Measurements from ENCODE around the gene FYCO1.

The FYCO1 gene

DNA sequence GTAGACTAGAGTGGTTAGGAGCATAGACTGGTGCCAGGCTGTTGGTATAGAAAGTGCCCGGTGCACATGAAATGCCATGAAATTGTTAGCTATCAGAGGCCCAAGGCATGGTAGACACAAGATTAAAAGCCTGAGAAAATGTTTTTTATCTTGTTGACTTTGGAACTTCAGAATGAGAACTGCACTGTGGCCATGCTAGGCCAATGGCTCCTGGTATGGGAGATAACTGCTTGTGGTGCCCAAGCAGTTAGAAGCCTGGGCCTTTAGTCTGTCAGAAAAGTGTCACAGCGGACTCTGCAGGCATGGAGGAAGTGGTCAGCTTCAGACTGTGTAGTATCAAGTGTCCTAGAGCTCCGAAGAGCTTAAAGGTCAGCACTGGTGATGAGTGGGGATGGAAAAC, 11.9 kb downstream of the FYCO1 start:
- H3K4me3 ChIP-seq (ENCODE audit: low read length in 2 of 2) = no peak overlapping the region

GRCh38 chr3:45981346-45982074, 14.1 kb downstream of the FYCO1 start:
- no peak overlapping the region for H2BK15ac ChIP-seq (ENCODE audit: low read length)
- no peak overlapping the region for H4K8ac ChIP-seq (ENCODE audit: low read depth, low read length)
- H3K36me3 ChIP-seq (replicated peaks in 1 of 2; ENCODE audit: control insufficient read depth in 2 of 2, insufficient read depth in 2 of 2, low read length in 2 of 2) = peaks cover 24 to 82% of the 10 kb centered on the region in 2 donors
- no peak overlapping the region for H3K14ac ChIP-seq (ENCODE audit: low read length)
- WGBS, 2 donors (ENCODE audit: extremely low coverage in 2 of 2, insufficient read length in 2 of 2, insufficient replicate concordance in 1 of 2) = no CpG with 5 or more reads among the region's 2 CpGs
- H3K4me2 ChIP-seq (ENCODE audit: insufficient read depth, low read length, poor library complexity, severe bottlenecking) = no peak overlapping the region
- H2BK120ac ChIP-seq (ENCODE audit: low read depth, low read length) = no peak overlapping the region
- H3K4me3 ChIP-seq (ENCODE audit: low read length in 2 of 2) = no peak overlapping the region
- H3K23ac ChIP-seq (ENCODE audit: low read depth, low read length, poor library complexity) = no peak overlapping the region
- no peak overlapping the region for H4K91ac ChIP-seq (ENCODE audit: low read depth, low read length, poor library complexity)
- no peak overlapping the region for H2BK5ac ChIP-seq (ENCODE audit: low read length)
- no peak overlapping the region for H2AK5ac ChIP-seq (ENCODE audit: low read depth, low read length)
- no peak overlapping the region for H2BK12ac ChIP-seq (ENCODE audit: low read length)
- no peak overlapping the region for H3K4ac ChIP-seq (ENCODE audit: low read length)
- H3K79me1 ChIP-seq (ENCODE audit: low read depth, low read length) = no peaks in the 10 kb centered on the region
- no peak for DNase-seq (ENCODE audit: low spot score)
- no peak overlapping the region for H3K18ac ChIP-seq (ENCODE audit: low read length)
- no peaks in the 10 kb centered on the region for H3K9me3 ChIP-seq (replicated peaks in 1 of 2; ENCODE audit: control insufficient read depth in 2 of 2, insufficient read depth in 1 of 2, low read depth in 1 of 2, low read length in 2 of 2)
- no peak overlapping the region for H3K27ac ChIP-seq (replicated peaks; ENCODE audit: low read length)
- H3K9ac ChIP-seq (ENCODE audit: low read depth, low read length, poor library complexity) = no peak overlapping the region
- no peaks in the 10 kb centered on the region for H3K4me1 ChIP-seq (ENCODE audit: control insufficient read depth in 2 of 2, insufficient read depth in 1 of 2, low read depth in 1 of 2, low read length in 2 of 2)
- H2AFZ ChIP-seq (ENCODE audit: low read length) = no peak overlapping the region
- no peaks in the 10 kb centered on the region for H3K27me3 ChIP-seq (ENCODE audit: control insufficient read depth in 3 of 3, insufficient read depth in 3 of 3, low read depth in 1 of 3, low read length in 3 of 3)

More for the DNA sequence above, 11.9 kb downstream of the FYCO1 start:
- Histone ChIP-seq H3K4me1 (ENCODE audit: control insufficient read depth in 2 of 2, insufficient read depth in 1 of 2, low read depth in 1 of 2, low read length in 2 of 2) (peaks cover 0 to 6% of the 10 kb centered on the region in 2 donors), H3K14ac (ENCODE audit: low read length) (no peak overlapping the region), H2AFZ (ENCODE audit: low read length) (no peak overlapping the region), H2BK5ac (ENCODE audit: low read length) (no peak overlapping the region), H3K23ac (ENCODE audit: low read depth, low read length, poor library complexity) (no peak overlapping the region), H3K27me3 (ENCODE audit: control insufficient read depth in 3 of 3, insufficient read depth in 3 of 3, low read depth in 1 of 3, low read length in 3 of 3) (no peaks in the 10 kb centered on the region), H3K79me1 (ENCODE audit: low read depth, low read length) (no peaks in the 10 kb centered on the region), H4K8ac (ENCODE audit: low read depth, low read length) (no peak overlapping the region), H3K27ac (replicated peaks; ENCODE audit: low read length) (no peak overlapping the region), H2AK5ac (ENCODE audit: low read depth, low read length) (no peak overlapping the region), H3K18ac (ENCODE audit: low read length) (no peak overlapping the region), H3K4me2 (ENCODE audit: insufficient read depth, low read length, poor library complexity, severe bottlenecking) (no peak overlapping the region), H2BK12ac (ENCODE audit: low read length) (no peak overlapping the region), H3K9me3 (replicated peaks in 1 of 2; ENCODE audit: control insufficient read depth in 2 of 2, insufficient read depth in 1 of 2, low read depth in 1 of 2, low read length in 2 of 2) (no peaks in the 10 kb centered on the region), H3K36me3 (replicated peaks in 1 of 2; ENCODE audit: control insufficient read depth in 2 of 2, insufficient read depth in 2 of 2, low read length in 2 of 2) (peaks cover 22 to 63% of the 10 kb centered on the region in 2 donors), H3K4ac (ENCODE audit: low read length) (no peak overlapping the region), H4K91ac (ENCODE audit: low read depth, low read length, poor library complexity) (no peak overlapping the region), H3K9ac (ENCODE audit: low read depth, low read length, poor library complexity) (no peak overlapping the region), H2BK15ac (ENCODE audit: low read length) (no peak overlapping the region), H2BK120ac (ENCODE audit: low read depth, low read length) (no peak overlapping the region)
- DNase-seq (ENCODE audit: low spot score) = no peak
- WGBS, 2 donors (ENCODE audit: extremely low coverage in 2 of 2, insufficient read length in 2 of 2, insufficient replicate concordance in 1 of 2) = no CpG with 5 or more reads among the region's 3 CpGs

- Histone ChIP-seq H3K27me3 (ENCODE audit: control insufficient read depth in 3 of 3, insufficient read depth in 3 of 3, low read depth in 1 of 3, low read length in 3 of 3) (no peaks in the 10 kb centered on the region), H3K4me2 (ENCODE audit: insufficient read depth, low read length, poor library complexity, severe bottlenecking) (no peak overlapping the region), H2BK15ac (ENCODE audit: low read length) (no peak overlapping the region), H2BK12ac (ENCODE audit: low read length) (no peak overlapping the region), H3K27ac (replicated peaks; ENCODE audit: low read length) (no peak overlapping the region), H3K18ac (ENCODE audit: low read length) (no peak overlapping the region), H3K9ac (ENCODE audit: low read depth, low read length, poor library complexity) (no peak overlapping the region), H3K4me1 (ENCODE audit: control insufficient read depth in 2 of 2, insufficient read depth in 1 of 2, low read depth in 1 of 2, low read length in 2 of 2) (no peaks in the 10 kb centered on the region), H3K9me3 (replicated peaks in 1 of 2; ENCODE audit: control insufficient read depth in 2 of 2, insufficient read depth in 1 of 2, low read depth in 1 of 2, low read length in 2 of 2) (no peaks in the 10 kb centered on the region), H4K8ac (ENCODE audit: low read depth, low read length) (no peak overlapping the region), H3K4me3 (ENCODE audit: low read length in 2 of 2) (no peak overlapping the region), H3K23ac (ENCODE audit: low read depth, low read length, poor library complexity) (no peak overlapping the region), H2BK120ac (ENCODE audit: low read depth, low read length) (no peak overlapping the region), H3K14ac (ENCODE audit: low read length) (no peak overlapping the region), H2AK5ac (ENCODE audit: low read depth, low read length) (no peak overlapping the region), H3K36me3 (replicated peaks in 1 of 2; ENCODE audit: control insufficient read depth in 2 of 2, insufficient read depth in 2 of 2, low read length in 2 of 2) (peaks cover 24 to 89% of the 10 kb centered on the region in 2 donors), H2BK5ac (ENCODE audit: low read length) (no peak overlapping the region), H2AFZ (ENCODE audit: low read length) (no peak overlapping the region), H3K79me1 (ENCODE audit: low read depth, low read length) (no peaks in the 10 kb centered on the region), H3K4ac (ENCODE audit: low read length) (no peak overlapping the region), H4K91ac (ENCODE audit: low read depth, low read length, poor library complexity) (no peak overlapping the region)
- WGBS, 2 donors (ENCODE audit: extremely low coverage in 2 of 2, insufficient read length in 2 of 2, insufficient replicate concordance in 1 of 2) = no CpG with 5 or more reads among the region's 2 CpGs
- DNase-seq (ENCODE audit: low spot score) = no peak
Measured at GRCh38 chr3:45980819-45981218, 14.8 kb downstream of the FYCO1 start.

- Histone ChIP-seq H3K4me2 (ENCODE audit: insufficient read depth, low read length, poor library complexity, severe bottlenecking) (no peak overlapping the region), H4K91ac (ENCODE audit: low read depth, low read length, poor library complexity) (no peak overlapping the region), H2BK120ac (ENCODE audit: low read depth, low read length) (no peak overlapping the region), H3K36me3 (replicated peaks in 1 of 2; ENCODE audit: control insufficient read depth in 2 of 2, insufficient read depth in 2 of 2, low read length in 2 of 2) (peaks cover 27 to 92% of the 10 kb centered on the region in 2 donors), H2BK15ac (ENCODE audit: low read length) (no peak overlapping the region), H3K27ac (replicated peaks; ENCODE audit: low read length) (no peak overlapping the region), H3K4me1 (ENCODE audit: control insufficient read depth in 2 of 2, insufficient read depth in 1 of 2, low read depth in 1 of 2, low read length in 2 of 2) (no peaks in the 10 kb centered on the region), H2BK12ac (ENCODE audit: low read length) (no peak overlapping the region), H3K9ac (ENCODE audit: low read depth, low read length, poor library complexity) (no peak overlapping the region), H3K23ac (ENCODE audit: low read depth, low read length, poor library complexity) (no peak overlapping the region), H3K18ac (ENCODE audit: low read length) (no peak overlapping the region), H2AK5ac (ENCODE audit: low read depth, low read length) (no peak overlapping the region), H2BK5ac (ENCODE audit: low read length) (no peak overlapping the region), H3K27me3 (ENCODE audit: control insufficient read depth in 3 of 3, insufficient read depth in 3 of 3, low read depth in 1 of 3, low read length in 3 of 3) (no peaks in the 10 kb centered on the region), H2AFZ (ENCODE audit: low read length) (no peak overlapping the region), H3K4ac (ENCODE audit: low read length) (no peak overlapping the region), H3K14ac (ENCODE audit: low read length) (no peak overlapping the region), H3K4me3 (ENCODE audit: low read length in 2 of 2) (no peak overlapping the region), H3K79me1 (ENCODE audit: low read depth, low read length) (no peaks in the 10 kb centered on the region), H3K9me3 (replicated peaks in 1 of 2; ENCODE audit: control insufficient read depth in 2 of 2, insufficient read depth in 1 of 2, low read depth in 1 of 2, low read length in 2 of 2) (no peaks in the 10 kb centered on the region), H4K8ac (ENCODE audit: low read depth, low read length) (no peak overlapping the region)
- no peak for DNase-seq (ENCODE audit: low spot score)
- 100% methylated on average over 1 of the region's 7 CpGs; no CpG with 5 or more reads in 1 of the 2 donors for WGBS, 2 donors (ENCODE audit: extremely low coverage in 2 of 2, insufficient read length in 2 of 2, insufficient replicate concordance in 1 of 2)
Measured at GRCh38 chr3:45980229-45980813, 15.3 kb downstream of the FYCO1 start.

Data from neuronal stem cell (in vitro differentiated cells).